ENCODE data around the gene ST6GALNAC4. TPM values are rescaled to one million over a fixed set of nuclear protein-coding genes. Genes with fewer than 3 reads are reported as not detected.

Gene ST6GALNAC4
- total RNA-seq, 1 experiment from 2014 or later = 25.7 TPM

DNA sequence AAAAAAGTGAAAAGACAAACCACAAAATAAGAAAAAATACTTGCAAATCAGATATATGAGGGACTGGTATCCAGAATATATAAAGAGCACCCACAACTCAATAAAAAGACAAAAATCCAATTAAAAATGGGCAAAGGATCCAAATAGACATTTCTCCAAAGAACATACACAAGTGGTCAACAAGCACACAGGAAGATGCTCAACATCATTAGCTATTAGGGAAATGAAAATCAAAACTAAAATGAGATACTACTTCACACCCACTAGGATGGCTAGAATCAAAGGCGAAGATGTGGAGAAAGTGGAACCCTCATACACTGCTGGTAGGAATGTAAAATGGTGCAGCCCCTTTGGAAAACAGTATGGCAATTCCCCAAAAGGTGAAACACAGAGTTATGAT lies 41.9 kb upstream of the ST6GALNAC4 start:
- no peak for DNase-seq (ENCODE audit: low spot score)
- POLR2A ChIA-PET = no interaction called here
- Mint-ChIP-seq H3K4me1 (peaks cover 49% of the 10 kb centered on the region), H3K27ac (no peak overlapping the region), H3K4me3 (no peak overlapping the region), H3K9me3 (peaks cover 4% of the 10 kb centered on the region; the same call in 1 of the 2 replicates), H3K27me3 (ENCODE audit: low read depth) (no peaks in the 10 kb centered on the region), H3K36me3 (no peaks in the 10 kb centered on the region)
- CTCF ChIA-PET = interaction anchor here (5.5 kb wide), 1 partner anchor 16 kb away, joined by 121 read pairs; no protein-coding TSS in a partner anchor
- ATAC-seq = no peak
- TF ChIP-seq, protein P1, sequence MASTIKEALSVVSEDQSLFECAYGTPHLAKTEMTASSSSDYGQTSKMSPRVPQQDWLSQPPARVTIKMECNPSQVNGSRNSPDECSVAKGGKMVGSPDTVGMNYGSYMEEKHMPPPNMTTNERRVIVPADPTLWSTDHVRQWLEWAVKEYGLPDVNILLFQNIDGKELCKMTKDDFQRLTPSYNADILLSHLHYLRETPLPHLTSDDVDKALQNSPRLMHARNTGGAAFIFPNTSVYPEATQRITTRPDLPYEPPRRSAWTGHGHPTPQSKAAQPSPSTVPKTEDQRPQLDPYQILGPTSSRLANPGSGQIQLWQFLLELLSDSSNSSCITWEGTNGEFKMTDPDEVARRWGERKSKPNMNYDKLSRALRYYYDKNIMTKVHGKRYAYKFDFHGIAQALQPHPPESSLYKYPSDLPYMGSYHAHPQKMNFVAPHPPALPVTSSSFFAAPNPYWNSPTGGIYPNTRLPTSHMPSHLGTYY (CRISPR knock-in tag; IDR thresholded peaks at IDR 0.05) = no peak
- no peak for TF ChIP-seq ZNF219 (CRISPR knock-in tag; IDR thresholded peaks at IDR 0.05; ENCODE audit: borderline replicate concordance)
- no peak for TF ChIP-seq CBFB (CRISPR knock-in tag; IDR thresholded peaks at IDR 0.05; ENCODE audit: low read depth)

GRCh38 chr9:127955294-127956015 lies 38.6 kb upstream of the ST6GALNAC4 start:
- Mint-ChIP-seq H3K27ac (peak overlapping the region; percentile 80), H3K4me1 (peaks cover 18% of the 10 kb centered on the region), H3K9me3 (peaks cover 4% of the 10 kb centered on the region; the same call in 1 of the 2 replicates), H3K27me3 (ENCODE audit: low read depth) (no peaks in the 10 kb centered on the region), H3K4me3 (no peak overlapping the region), H3K36me3 (no peaks in the 10 kb centered on the region)
- ChIA-PET CTCF (interaction anchor here (0.5 to 5.5 kb wide), 37 partner anchors 9 to 971 kb away, joined by 3 to 121 read pairs (median 5); partner anchors contain the start of genes EEIG1, NAIF1 and PIP5KL1), POLR2A (interaction anchor here (0.5 to 1.4 kb wide), 4 partner anchors 18 to 79 kb away, joined by 3 to 4 read pairs (median 3); partner anchors contain the start of gene DPM2)
- DNase-seq (ENCODE audit: low spot score) (peak; percentile 76), ATAC-seq (peak; percentile 96)
- TF ChIP-seq TEAD1 (CRISPR knock-in tag; IDR thresholded peaks at IDR 0.05) (no peak), E2F5 (CRISPR knock-in tag; IDR thresholded peaks at IDR 0.05) (no peak), MLX (CRISPR knock-in tag; IDR thresholded peaks at IDR 0.05) (no peak), RORB (CRISPR knock-in tag; IDR thresholded peaks at IDR 0.05) (no peak), ETV6 (CRISPR knock-in tag; IDR thresholded peaks at IDR 0.05) (no peak), FOXP4 (CRISPR knock-in tag; IDR thresholded peaks at IDR 0.05) (no peak), ELF4 (CRISPR knock-in tag; IDR thresholded peaks at IDR 0.05; ENCODE audit: low read depth) (no peak), TCF7 (CRISPR knock-in tag; IDR thresholded peaks at IDR 0.05; ENCODE audit: low read depth) (no peak), EMX1 (CRISPR knock-in tag; IDR thresholded peaks at IDR 0.05) (no peak), ZNF416 (CRISPR knock-in tag; IDR thresholded peaks at IDR 0.05) (no peak), ZNF423 (CRISPR knock-in tag; IDR thresholded peaks at IDR 0.05) (no peak), NR2C2 (CRISPR knock-in tag; IDR thresholded peaks at IDR 0.05) (0 out of 2 replicates have a peak, but pooled peaks have one; percentile 20), USF1 (CRISPR knock-in tag; IDR thresholded peaks at IDR 0.05) (no peak), PRRX2 (CRISPR knock-in tag; IDR thresholded peaks at IDR 0.05) (no peak), NFATC4 (CRISPR knock-in tag; IDR thresholded peaks at IDR 0.05) (no peak), TEAD4 (CRISPR knock-in tag; IDR thresholded peaks at IDR 0.05) (no peak), E2F4 (CRISPR knock-in tag; IDR thresholded peaks at IDR 0.05; ENCODE audit: borderline replicate concordance, low read depth) (no peak), FOXJ3 (CRISPR knock-in tag; IDR thresholded peaks at IDR 0.05; ENCODE audit: borderline replicate concordance) (no peak), SMAD3 (CRISPR knock-in tag; IDR thresholded peaks at IDR 0.05; ENCODE audit: borderline replicate concordance) (no peak), NR3C1 (CRISPR knock-in tag; conservative IDR thresholded peaks at IDR 0.05; ENCODE audit: low read depth) (no peak)
- TF ChIP-seq, protein P2, sequence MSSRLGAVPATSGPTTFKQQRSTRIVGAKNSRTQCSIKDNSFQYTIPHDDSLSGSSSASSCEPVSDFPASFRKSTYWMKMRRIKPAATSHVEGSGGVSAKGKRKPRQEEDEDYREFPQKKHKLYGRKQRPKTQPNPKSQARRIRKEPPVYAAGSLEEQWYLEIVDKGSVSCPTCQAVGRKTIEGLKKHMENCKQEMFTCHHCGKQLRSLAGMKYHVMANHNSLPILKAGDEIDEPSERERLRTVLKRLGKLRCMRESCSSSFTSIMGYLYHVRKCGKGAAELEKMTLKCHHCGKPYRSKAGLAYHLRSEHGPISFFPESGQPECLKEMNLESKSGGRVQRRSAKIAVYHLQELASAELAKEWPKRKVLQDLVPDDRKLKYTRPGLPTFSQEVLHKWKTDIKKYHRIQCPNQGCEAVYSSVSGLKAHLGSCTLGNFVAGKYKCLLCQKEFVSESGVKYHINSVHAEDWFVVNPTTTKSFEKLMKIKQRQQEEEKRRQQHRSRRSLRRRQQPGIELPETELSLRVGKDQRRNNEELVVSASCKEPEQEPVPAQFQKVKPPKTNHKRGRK (CRISPR knock-in tag; IDR thresholded peaks at IDR 0.05; ENCODE audit: borderline replicate concordance) = no peak
- TF ChIP-seq, protein P3, sequence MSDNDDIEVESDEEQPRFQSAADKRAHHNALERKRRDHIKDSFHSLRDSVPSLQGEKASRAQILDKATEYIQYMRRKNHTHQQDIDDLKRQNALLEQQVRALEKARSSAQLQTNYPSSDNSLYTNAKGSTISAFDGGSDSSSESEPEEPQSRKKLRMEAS (CRISPR knock-in tag; IDR thresholded peaks at IDR 0.05) = peak; percentile 25; the same call in 1 of the 2 replicates
- TF ChIP-seq, protein P4, sequence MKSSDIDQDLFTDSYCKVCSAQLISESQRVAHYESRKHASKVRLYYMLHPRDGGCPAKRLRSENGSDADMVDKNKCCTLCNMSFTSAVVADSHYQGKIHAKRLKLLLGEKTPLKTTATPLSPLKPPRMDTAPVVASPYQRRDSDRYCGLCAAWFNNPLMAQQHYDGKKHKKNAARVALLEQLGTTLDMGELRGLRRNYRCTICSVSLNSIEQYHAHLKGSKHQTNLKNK (CRISPR knock-in tag; IDR thresholded peaks at IDR 0.05) = no peak

Measured in WTC11 (cell line).